Hepatocyte (in vitro differentiated cells): ENCODE measurements around the gene SIDT2. TPM values are rescaled to one million over a fixed set of nuclear protein-coding genes. Genes with fewer than 3 reads are reported as not detected.

Experiments
- DNase-seq: peaks from one replicate; pipeline ENCODE4 v3.0.0-alpha.2; 2016; ENCODE audit warnings: low spot score
- H2AFZ ChIP-seq: fragments of 200-600 bp; sonication (generic); 2 replicates; pipeline ENCODE4 v1.6.0; 2016; ENCODE audit warnings: antibody characterized with exemption, mild to moderate bottlenecking
- H3K27ac ChIP-seq: fragments of 200-600 bp; sonication (generic); 2 replicates; pipeline ENCODE4 v1.5.1; 2016; ENCODE audit warnings: mild to moderate bottlenecking
- H3K27me3 ChIP-seq: fragments of 200-600 bp; sonication (generic); 2 replicates; pipeline ENCODE4 v1.6.1; 2016
- H3K36me3 ChIP-seq: fragments of 200-600 bp; sonication (generic); replicated peaks from 2 replicates; pipeline ENCODE4 v1.5.1; 2016; ENCODE audit warnings: low read depth; ENCODE audit not compliant: insufficient read depth
- H3K4me1 ChIP-seq: fragments of 200-600 bp; sonication (generic); 2 replicates; pipeline ENCODE4 v1.5.1; 2016; ENCODE audit warnings: mild to moderate bottlenecking, moderate library complexity; ENCODE audit not compliant: insufficient read depth
- H3K4me2 ChIP-seq: fragments of 200-600 bp; sonication (generic); 2 replicates; pipeline ENCODE4 v1.6.0; 2016
- H3K4me3 ChIP-seq: fragments of 200-600 bp; sonication (generic); 2 replicates; pipeline ENCODE4 v1.5.1; 2016; ENCODE audit warnings: mild to moderate bottlenecking
- H3K79me2 ChIP-seq: fragments of 200-600 bp; sonication (generic); 2 replicates; pipeline ENCODE4 v1.6.0; 2017; ENCODE audit warnings: mild to moderate bottlenecking
- H3K9me2 ChIP-seq: fragments of 200-600 bp; sonication (generic); replicated peaks from 2 replicates; pipeline ENCODE4 v1.6.0; 2017; ENCODE audit warnings: mild to moderate bottlenecking; ENCODE audit not compliant: insufficient read depth
- H3K9me3 ChIP-seq: fragments of 200-600 bp; sonication (generic); 2 replicates; pipeline ENCODE4 v1.5.1; 2016; ENCODE audit warnings: low read depth, mild to moderate bottlenecking
- H4K20me1 ChIP-seq: fragments of 200-600 bp; sonication (generic); 2 replicates; pipeline ENCODE4 v1.6.0; 2016; ENCODE audit warnings: mild to moderate bottlenecking; ENCODE audit not compliant: insufficient read depth, poor library complexity, severe bottlenecking
- EZH2 ChIP-seq: fragments of 200-600 bp; sonication (generic); IDR thresholded peaks from 2 replicates; pipeline ENCODE4 v1.6.1; 2016; ENCODE audit warnings: antibody characterized with exemption, mild to moderate bottlenecking, borderline replicate concordance
- EZH2phosphoT487 ChIP-seq: fragments of 200-600 bp; sonication (generic); IDR thresholded peaks from one replicate; pipeline ENCODE4 v1.6.1; 2018; ENCODE audit warnings: antibody characterized with exemption, mild to moderate bottlenecking, low read depth, moderate library complexity; ENCODE audit not compliant: unreplicated experiment, severe bottlenecking
- WGBS: methylation state at CpG from one replicate; pipeline ENCODE4 v1.1.6; 2016; ENCODE audit warnings: low lambda C conversion rate; ENCODE audit errors: missing lambda C conversion rate; 5-methylcytosine and 5-hydroxymethylcytosine counted together
- polyA plus RNA-seq: library from polyadenylated mRNA; unstranded; fragments of >200 nt; fragmentation: Nextera tagmentation; extraction: Ambion mirVana; gene quantifications from 2 replicates; pipeline ENCODE4 v1.2.1, GENCODE V29; 2016
- total RNA-seq: library from RNA; depleted of rRNA; stranded (reverse); fragments of >200 nt; gene quantifications from 2 replicates; pipeline ENCODE4 v1.2.3, GENCODE V29; 2014
- TF ChIP-seq, protein P1 (sequence below): fragments of 200-600 bp; sonication (generic); IDR thresholded peaks from 2 replicates; pipeline ENCODE4 v1.5.1; 2016; ENCODE audit warnings: antibody characterized with exemption, mild to moderate bottlenecking; ENCODE audit not compliant: poor library complexity

SIDT2 gene
- total and polyA plus RNA-seq, 2 experiments from 2014 or later, result 16.7 to 27.1 TPM

- H2AFZ ChIP-seq, result no peak overlapping the region
- H3K4me1 ChIP-seq, result peaks cover 18% of the 10 kb centered on the region
- TF ChIP-seq EZH2phosphoT487, result no peak
- no peak for TF ChIP-seq EZH2
- TF ChIP-seq, protein P1, sequence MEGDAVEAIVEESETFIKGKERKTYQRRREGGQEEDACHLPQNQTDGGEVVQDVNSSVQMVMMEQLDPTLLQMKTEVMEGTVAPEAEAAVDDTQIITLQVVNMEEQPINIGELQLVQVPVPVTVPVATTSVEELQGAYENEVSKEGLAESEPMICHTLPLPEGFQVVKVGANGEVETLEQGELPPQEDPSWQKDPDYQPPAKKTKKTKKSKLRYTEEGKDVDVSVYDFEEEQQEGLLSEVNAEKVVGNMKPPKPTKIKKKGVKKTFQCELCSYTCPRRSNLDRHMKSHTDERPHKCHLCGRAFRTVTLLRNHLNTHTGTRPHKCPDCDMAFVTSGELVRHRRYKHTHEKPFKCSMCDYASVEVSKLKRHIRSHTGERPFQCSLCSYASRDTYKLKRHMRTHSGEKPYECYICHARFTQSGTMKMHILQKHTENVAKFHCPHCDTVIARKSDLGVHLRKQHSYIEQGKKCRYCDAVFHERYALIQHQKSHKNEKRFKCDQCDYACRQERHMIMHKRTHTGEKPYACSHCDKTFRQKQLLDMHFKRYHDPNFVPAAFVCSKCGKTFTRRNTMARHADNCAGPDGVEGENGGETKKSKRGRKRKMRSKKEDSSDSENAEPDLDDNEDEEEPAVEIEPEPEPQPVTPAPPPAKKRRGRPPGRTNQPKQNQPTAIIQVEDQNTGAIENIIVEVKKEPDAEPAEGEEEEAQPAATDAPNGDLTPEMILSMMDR, result no peak
- H3K27ac ChIP-seq, result no peak overlapping the region
- no peak overlapping the region for H3K4me3 ChIP-seq
- WGBS, result 71% methylated on average over 5 of the region's 5 CpGs
- no peaks in the 10 kb centered on the region for H3K9me3 ChIP-seq
- DNase-seq, result no peak
- no peaks in the 10 kb centered on the region for H3K36me3 ChIP-seq
- H3K79me2 ChIP-seq, result no peaks in the 10 kb centered on the region
- H3K9me2 ChIP-seq, result no peaks in the 10 kb centered on the region
- H3K27me3 ChIP-seq, result no peaks in the 10 kb centered on the region
- no peaks in the 10 kb centered on the region for H4K20me1 ChIP-seq
- no peak overlapping the region for H3K4me2 ChIP-seq
Measured at GRCh38 chr11:117194267-117194666, 15.7 kb downstream of the SIDT2 start.

DNA sequence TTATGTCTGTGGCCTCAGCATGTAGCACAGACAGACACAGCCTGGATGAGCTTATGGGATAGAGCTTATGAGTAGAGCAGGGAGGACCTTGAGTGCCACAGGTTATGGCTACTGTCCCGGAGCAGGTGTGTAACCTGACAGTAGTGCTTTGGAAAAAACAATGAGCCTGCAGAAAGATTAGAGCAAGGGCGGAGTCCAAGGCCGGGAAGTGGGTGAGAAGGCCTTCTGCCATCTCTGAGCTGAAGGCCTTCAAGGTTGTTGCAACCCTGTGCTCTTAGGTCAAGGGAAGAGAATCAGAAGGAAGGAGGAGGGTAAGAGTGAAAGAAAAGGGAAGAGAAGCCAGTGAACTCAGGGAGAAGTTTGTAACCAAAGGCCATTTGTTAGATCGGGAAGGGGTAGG is 16.7 kb downstream of the SIDT2 start:
- H4K20me1 ChIP-seq, result no peaks in the 10 kb centered on the region
- peaks cover 18% of the 10 kb centered on the region for H3K4me1 ChIP-seq
- WGBS, result 85% methylated on average over 4 of the region's 4 CpGs
- TF ChIP-seq, protein P1, result no peak
- no peak for TF ChIP-seq EZH2phosphoT487
- TF ChIP-seq EZH2, result no peak
- no peak for DNase-seq
- no peaks in the 10 kb centered on the region for H3K9me2 ChIP-seq
- H3K27me3 ChIP-seq, result no peaks in the 10 kb centered on the region
- no peak overlapping the region for H3K4me3 ChIP-seq
- H3K36me3 ChIP-seq, result no peaks in the 10 kb centered on the region
- no peak overlapping the region for H3K4me2 ChIP-seq
- H3K9me3 ChIP-seq, result no peaks in the 10 kb centered on the region
- H2AFZ ChIP-seq, result no peak overlapping the region
- no peak overlapping the region for H3K27ac ChIP-seq
- H3K79me2 ChIP-seq, result no peaks in the 10 kb centered on the region

GRCh38 chr11:117195761-117196160 is 17.2 kb downstream of the SIDT2 start:
- no peak for DNase-seq
- Histone ChIP-seq H3K9me3 (no peaks in the 10 kb centered on the region), H4K20me1 (no peaks in the 10 kb centered on the region), H3K27me3 (no peaks in the 10 kb centered on the region), H3K9me2 (no peaks in the 10 kb centered on the region), H3K36me3 (no peaks in the 10 kb centered on the region), H3K27ac (no peak overlapping the region), H3K79me2 (no peaks in the 10 kb centered on the region), H3K4me3 (no peak overlapping the region), H3K4me1 (peaks cover 18% of the 10 kb centered on the region), H3K4me2 (no peak overlapping the region), H2AFZ (no peak overlapping the region)
- WGBS, result 96% methylated on average over 19 of the region's 19 CpGs
- TF ChIP-seq EZH2 (no peak), EZH2phosphoT487 (no peak)
- TF ChIP-seq, protein P1, result no peak

DNA sequence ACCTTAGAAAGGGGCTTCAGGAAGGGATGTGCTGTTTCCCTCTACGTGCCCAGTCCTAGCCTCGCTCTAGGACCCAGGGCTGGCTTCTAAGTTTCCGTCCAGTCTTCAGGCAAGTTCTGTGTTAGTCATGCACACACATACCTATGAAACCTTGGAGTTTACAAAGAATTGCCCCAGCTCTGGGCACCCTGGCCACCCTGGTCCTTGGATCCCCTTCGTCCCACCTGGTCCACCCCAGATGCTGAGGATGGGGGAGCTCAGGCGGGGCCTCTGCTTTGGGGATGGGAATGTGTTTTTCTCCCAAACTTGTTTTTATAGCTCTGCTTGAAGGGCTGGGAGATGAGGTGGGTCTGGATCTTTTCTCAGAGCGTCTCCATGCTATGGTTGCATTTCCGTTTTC is 18.5 kb downstream of the SIDT2 start:
- Histone ChIP-seq H3K4me3 (no peak overlapping the region), H3K4me2 (no peak overlapping the region), H3K79me2 (no peaks in the 10 kb centered on the region), H3K27ac (no peak overlapping the region), H3K27me3 (no peaks in the 10 kb centered on the region), H3K4me1 (peaks cover 18% of the 10 kb centered on the region), H3K36me3 (no peaks in the 10 kb centered on the region), H3K9me2 (no peaks in the 10 kb centered on the region), H4K20me1 (no peaks in the 10 kb centered on the region), H2AFZ (no peak overlapping the region), H3K9me3 (no peaks in the 10 kb centered on the region)
- WGBS, result 94% methylated on average over 7 of the region's 7 CpGs
- DNase-seq, result no peak
- TF ChIP-seq EZH2phosphoT487 (no peak), EZH2 (no peak)
- TF ChIP-seq, protein P1, result no peak
